GM10248 (cell line): Measurements from ENCODE around the gene MRPS34.

Experiments
- CTCF ChIA-PET: fragments of 300-600 bp; sonication (Branson Sonifier 250); formaldehyde crosslinking; extraction: SDS; loops from one replicate; lab custom pipeline; 2021; ENCODE audit warnings: antibody characterized with exemption; lab: Yijun Ruan, JAX
- POLR2A ChIA-PET: fragments of 350-650 bp; sonication (Branson Sonifier 250); formaldehyde crosslinking; extraction: SDS; loops from one replicate; lab custom pipeline; 2020; ENCODE audit warnings: antibody characterized with exemption; lab: Yijun Ruan, JAX
- DNase-seq: peaks from one replicate; pipeline ENCODE4 v3.0.0; 2012; ENCODE audit errors: extremely low spot score
- TF ChIP-seq, protein P1 (sequence below): IDR thresholded peaks from 2 replicates; pipeline ENCODE4 v1.5.1; 2012; ENCODE audit warnings: mild to moderate bottlenecking, low read depth; ENCODE audit errors: extremely low read depth, missing control alignments, control extremely low read depth

The MRPS34 gene

DNA sequence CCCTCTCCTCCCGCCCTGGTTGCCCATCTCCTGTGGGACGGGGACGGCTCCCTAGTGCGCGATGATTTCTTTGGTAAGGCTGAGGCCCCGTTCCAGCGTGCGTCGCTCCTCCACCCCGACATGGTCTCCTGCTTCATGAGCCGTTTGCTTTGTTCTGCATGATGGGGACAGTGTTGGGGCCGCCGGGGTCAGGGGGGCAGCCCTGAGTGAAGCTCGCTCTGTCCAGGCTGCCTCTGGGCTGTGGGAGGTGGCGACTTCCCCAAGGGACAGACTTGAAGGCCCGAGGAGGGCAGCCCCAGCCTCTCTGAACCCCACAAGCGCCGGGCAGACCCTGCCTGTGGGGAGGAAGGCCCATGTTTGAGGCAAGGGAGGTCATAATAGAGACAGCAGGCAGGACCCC, 14.0 kb downstream of the MRPS34 start:
- CTCF ChIA-PET: no interaction called here
- DNase-seq: no peak
- TF ChIP-seq, protein P1, sequence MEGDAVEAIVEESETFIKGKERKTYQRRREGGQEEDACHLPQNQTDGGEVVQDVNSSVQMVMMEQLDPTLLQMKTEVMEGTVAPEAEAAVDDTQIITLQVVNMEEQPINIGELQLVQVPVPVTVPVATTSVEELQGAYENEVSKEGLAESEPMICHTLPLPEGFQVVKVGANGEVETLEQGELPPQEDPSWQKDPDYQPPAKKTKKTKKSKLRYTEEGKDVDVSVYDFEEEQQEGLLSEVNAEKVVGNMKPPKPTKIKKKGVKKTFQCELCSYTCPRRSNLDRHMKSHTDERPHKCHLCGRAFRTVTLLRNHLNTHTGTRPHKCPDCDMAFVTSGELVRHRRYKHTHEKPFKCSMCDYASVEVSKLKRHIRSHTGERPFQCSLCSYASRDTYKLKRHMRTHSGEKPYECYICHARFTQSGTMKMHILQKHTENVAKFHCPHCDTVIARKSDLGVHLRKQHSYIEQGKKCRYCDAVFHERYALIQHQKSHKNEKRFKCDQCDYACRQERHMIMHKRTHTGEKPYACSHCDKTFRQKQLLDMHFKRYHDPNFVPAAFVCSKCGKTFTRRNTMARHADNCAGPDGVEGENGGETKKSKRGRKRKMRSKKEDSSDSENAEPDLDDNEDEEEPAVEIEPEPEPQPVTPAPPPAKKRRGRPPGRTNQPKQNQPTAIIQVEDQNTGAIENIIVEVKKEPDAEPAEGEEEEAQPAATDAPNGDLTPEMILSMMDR: no peak
- POLR2A ChIA-PET: no interaction called here

DNA sequence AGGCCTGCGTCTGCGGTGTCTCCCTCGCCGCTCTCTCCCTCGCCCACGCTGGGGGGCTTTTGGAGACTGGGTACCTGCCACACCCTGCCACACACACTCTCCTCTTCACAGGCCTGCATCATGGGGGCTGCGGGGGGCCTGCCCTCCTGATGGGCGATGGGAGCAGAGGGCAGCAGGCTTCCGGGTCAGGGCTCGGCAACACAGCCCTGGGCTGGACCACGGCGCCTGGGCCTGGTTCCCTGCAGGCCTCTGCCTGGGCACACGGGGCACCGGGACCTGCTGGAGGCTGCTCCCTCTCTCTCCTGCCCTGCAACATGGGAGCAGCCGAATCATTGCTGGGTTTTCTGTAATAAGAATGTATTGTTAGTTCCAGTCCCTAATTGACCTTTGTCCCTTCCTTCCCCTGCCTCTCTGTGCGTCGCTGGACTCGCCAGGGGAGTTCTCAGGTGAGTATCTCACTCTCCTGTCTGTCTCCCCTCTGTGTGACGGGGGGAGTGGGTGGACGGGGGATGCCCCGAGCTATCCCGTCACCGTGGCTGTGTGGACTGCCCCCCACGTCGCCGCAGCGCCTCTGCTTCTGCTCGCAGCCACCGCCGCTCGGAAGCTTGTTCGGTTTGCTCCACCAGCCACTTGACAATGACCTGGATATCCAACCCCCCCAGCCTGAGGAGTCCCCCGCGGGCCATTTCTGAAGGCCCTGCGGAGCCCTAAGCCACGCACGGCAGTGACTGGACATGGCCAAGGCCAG, 15.0 kb downstream of the MRPS34 start:
- ChIA-PET CTCF (no interaction called here), POLR2A (no interaction called here)
- no peak for DNase-seq
- TF ChIP-seq, protein P1: no peak

DNA sequence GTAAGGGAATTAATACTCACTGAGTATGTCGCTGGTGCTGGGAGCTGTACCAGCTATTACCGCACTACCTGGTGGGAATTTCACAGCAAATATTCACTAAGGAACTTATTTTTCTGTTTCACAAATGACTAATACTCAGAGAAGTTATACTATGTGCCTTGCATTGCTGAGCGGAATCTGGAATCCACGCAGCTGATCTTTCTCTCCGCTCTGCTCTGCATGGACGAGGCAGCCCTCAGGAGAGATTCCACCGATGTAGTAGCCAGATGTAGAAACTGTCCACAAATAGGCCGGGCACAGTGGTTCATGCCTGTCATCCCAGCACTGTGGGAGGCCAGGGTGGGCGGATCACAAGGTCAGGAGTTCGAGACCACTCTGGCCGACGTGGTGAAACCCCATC, 18.7 kb downstream of the MRPS34 start:
- TF ChIP-seq, protein P1: no peak
- no peak for DNase-seq
- POLR2A ChIA-PET: no interaction called here
- CTCF ChIA-PET: interaction anchor here (1.5 kb wide), 1 partner anchor 48 kb away, joined by 4 read pairs; the partner anchor contains the start of gene MAPK8IP3

DNA sequence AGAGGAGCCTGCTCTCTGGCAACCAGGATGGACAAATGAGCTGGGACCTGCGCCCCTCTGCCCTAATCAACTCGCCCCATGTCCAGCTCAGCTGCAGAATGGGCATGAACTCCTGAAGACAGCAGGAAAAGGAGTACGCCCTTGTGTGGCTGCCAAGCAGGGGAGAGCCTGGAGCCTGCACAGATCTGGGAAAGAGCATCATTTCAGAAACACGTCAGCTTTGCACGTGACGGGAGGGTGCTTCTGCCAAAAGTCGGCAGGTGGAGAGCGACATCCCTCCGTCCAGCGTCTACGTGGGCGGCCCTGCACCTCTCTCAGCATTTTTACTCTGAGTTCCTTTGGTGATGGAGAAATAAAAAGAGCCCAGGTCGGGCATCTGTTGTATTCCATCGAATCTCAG, 20.1 kb downstream of the MRPS34 start:
- CTCF ChIA-PET: interaction anchor here (3.4 kb wide), 1 partner anchor 47 kb away, joined by 9 read pairs; the partner anchor contains the start of gene MAPK8IP3
- POLR2A ChIA-PET: no interaction called here
- no peak for DNase-seq
- TF ChIP-seq, protein P1: no peak

DNA sequence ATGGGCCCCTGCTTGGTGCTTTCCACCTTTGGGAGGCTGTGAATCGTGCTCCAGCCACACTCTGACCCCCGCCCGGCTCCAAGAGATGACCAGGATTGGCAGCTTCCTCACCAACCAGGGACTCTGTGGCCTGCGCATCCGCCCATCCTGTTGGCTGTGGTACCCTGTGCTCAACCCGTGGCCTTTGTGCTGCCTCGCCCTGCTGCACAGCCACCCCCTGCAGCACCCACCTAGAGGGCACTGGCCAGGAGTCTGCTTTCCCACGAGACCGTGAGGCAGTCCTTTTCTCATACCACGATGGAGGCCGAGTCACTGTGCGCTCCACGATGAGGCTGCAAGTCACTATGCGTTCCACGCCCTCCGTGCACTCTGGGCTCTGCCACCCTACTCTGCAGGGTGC, 21.0 kb downstream of the MRPS34 start:
- ChIA-PET POLR2A (no interaction called here), CTCF (interaction anchor here (3.4 kb wide), 1 partner anchor 46 kb away, joined by 9 read pairs; the partner anchor contains the start of gene MAPK8IP3)
- TF ChIP-seq, protein P1: no peak
- DNase-seq: no peak

DNA sequence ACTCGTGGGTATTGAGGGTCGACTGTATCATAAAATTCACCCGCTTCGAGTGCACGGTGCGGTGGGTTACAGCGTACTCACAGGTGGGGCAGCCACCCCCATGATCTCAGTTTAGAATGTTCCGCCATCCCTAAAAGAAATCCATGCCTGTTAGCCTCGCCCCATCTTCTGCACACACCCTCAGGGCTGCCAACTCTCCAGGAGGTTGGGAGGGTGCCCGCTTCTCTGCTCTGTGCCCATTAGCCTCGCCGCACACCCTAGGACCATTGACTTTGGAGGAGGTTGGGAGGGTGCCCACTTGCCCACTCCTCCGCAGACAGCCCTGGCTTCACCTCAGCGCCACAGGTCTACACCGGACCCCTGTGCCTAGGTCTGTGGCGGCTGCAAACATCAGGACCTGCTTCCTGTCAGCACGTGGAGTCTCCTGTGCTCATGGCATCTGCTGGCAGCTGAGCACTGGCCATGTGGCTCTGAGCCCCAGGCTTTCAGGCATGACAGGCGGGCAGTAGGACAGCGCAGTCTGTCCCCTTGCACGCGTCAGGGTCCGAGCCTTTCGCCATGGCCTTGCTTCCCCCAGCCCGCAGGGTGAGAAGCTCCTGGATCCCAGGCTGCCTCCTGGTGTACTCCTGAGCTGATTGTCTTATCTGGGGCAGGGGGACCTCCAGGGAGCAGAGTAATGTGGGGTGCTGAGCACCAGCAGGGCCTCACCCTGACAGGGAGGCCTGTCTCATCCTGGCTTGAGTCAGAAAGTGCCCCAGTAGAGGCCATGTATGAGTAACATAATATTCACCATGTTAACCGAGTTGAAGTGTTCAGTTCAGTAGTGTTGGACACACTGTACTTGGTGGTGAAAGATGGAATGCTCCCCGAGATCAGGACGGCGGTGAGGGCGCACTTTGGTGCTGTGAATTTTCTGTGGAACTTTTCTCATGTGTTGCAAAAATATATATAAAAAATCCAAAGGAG, 23.5 kb downstream of the MRPS34 start:
- CTCF ChIA-PET: interaction anchor here (1.0 to 3.4 kb wide), 2 partner anchors 26 to 44 kb away, joined by 5 to 9 read pairs; partner anchors contain the start of gene MAPK8IP3
- TF ChIP-seq, protein P1: no peak
- no peak for DNase-seq
- POLR2A ChIA-PET: no interaction called here
